ENCODE data around the gene KCMF1. TPM values are rescaled to one million over a fixed set of nuclear protein-coding genes. Genes with fewer than 3 reads are reported as not detected.
A peak's percentile ranks its signal among the peaks of the same experiment; 100 is the strongest.

The KCMF1 gene
- total and polyA plus RNA-seq, 2 of the 13 experiments (the other 11 are each of a cell fraction or from before 2014, with no cell fraction given) = 62.1 to 116 TPM

- TF ChIP-seq NFAT5 (CRISPR knock-in tag; IDR thresholded peaks at IDR 0.05) (no peak), ZNF703 (CRISPR knock-in tag; IDR thresholded peaks at IDR 0.05; ENCODE audit: borderline replicate concordance) (no peak), BCL6 (CRISPR knock-in tag; IDR thresholded peaks at IDR 0.05) (peak; percentile 95), MTF1 (CRISPR knock-in tag; IDR thresholded peaks at IDR 0.05) (no peak), MATR3 (CRISPR knock-in tag; IDR thresholded peaks at IDR 0.05) (no peak), SRSF4 (IDR thresholded peaks at IDR 0.05; ENCODE audit: low read depth, low read length, poor library complexity, severe bottlenecking) (no peak), ATF3 (CRISPR knock-in tag; IDR thresholded peaks at IDR 0.05) (peak; percentile 70), ZKSCAN8 (CRISPR knock-in tag; IDR thresholded peaks at IDR 0.05; ENCODE audit: borderline replicate concordance) (peak; percentile 87; the same call in 1 of the 2 replicates), EZH2 (conservative IDR thresholded peaks at IDR 0.05; ENCODE audit: low read depth, low read length) (no peak), NRL (CRISPR knock-in tag; IDR thresholded peaks at IDR 0.05; ENCODE audit: borderline replicate concordance) (no peak), SSRP1 (CRISPR knock-in tag; IDR thresholded peaks at IDR 0.05) (no peak), GRHL1 (CRISPR knock-in tag; conservative IDR thresholded peaks at IDR 0.05) (no peak), GTF2F1 (IDR thresholded peaks at IDR 0.05; ENCODE audit: low read length) (no peak), SMAD3 (CRISPR knock-in tag; IDR thresholded peaks at IDR 0.05) (no peak)
- TF ChIP-seq, protein P1, sequence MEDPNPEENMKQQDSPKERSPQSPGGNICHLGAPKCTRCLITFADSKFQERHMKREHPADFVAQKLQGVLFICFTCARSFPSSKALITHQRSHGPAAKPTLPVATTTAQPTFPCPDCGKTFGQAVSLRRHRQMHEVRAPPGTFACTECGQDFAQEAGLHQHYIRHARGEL (CRISPR knock-in tag; IDR thresholded peaks at IDR 0.05) = no peak
- TF ChIP-seq, protein P2, sequence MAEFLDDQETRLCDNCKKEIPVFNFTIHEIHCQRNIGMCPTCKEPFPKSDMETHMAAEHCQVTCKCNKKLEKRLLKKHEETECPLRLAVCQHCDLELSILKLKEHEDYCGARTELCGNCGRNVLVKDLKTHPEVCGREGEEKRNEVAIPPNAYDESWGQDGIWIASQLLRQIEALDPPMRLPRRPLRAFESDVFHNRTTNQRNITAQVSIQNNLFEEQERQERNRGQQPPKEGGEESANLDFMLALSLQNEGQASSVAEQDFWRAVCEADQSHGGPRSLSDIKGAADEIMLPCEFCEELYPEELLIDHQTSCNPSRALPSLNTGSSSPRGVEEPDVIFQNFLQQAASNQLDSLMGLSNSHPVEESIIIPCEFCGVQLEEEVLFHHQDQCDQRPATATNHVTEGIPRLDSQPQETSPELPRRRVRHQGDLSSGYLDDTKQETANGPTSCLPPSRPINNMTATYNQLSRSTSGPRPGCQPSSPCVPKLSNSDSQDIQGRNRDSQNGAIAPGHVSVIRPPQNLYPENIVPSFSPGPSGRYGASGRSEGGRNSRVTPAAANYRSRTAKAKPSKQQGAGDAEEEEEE (CRISPR knock-in tag; IDR thresholded peaks at IDR 0.05; ENCODE audit: borderline replicate concordance) = no peak
- TF ChIP-seq, protein P3, sequence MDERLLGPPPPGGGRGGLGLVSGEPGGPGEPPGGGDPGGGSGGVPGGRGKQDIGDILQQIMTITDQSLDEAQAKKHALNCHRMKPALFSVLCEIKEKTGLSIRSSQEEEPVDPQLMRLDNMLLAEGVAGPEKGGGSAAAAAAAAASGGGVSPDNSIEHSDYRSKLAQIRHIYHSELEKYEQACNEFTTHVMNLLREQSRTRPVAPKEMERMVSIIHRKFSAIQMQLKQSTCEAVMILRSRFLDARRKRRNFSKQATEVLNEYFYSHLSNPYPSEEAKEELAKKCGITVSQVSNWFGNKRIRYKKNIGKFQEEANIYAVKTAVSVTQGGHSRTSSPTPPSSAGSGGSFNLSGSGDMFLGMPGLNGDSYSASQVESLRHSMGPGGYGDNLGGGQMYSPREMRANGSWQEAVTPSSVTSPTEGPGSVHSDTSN (CRISPR knock-in tag; IDR thresholded peaks at IDR 0.05) = no peak
These were observed 12.6 kb upstream of the KCMF1 start (continued) for GRCh38 chr2:84958135-84959059.
